ENCODE results near the gene RUFY3.
"Not testable (repeated sequence)": the region's sequence is repeated elsewhere in the genome, so short reads cannot be mapped to it uniquely, and the experiment has no call there.

- TF ChIP-seq CTCF (IDR thresholded peaks at IDR 0.05; ENCODE audit: low read depth, low read length, missing input control); JUND (IDR thresholded peaks at IDR 0.05); RAD21 (IDR thresholded peaks at IDR 0.05); REST (IDR thresholded peaks at IDR 0.05); YY1 (IDR thresholded peaks at IDR 0.05); RXRA (IDR thresholded peaks at IDR 0.05); GABPA (IDR thresholded peaks at IDR 0.05 in 1 of 2, conservative IDR thresholded peaks at IDR 0.05 in 1 of 2); MAX (IDR thresholded peaks at IDR 0.05); ATF3 (IDR thresholded peaks at IDR 0.05); NR2F2 (IDR thresholded peaks at IDR 0.05); FOXA2 (IDR thresholded peaks at IDR 0.05): not testable (repeated sequence)
Observed at GRCh38 chr4:70769396-70769795, 47.6 kb downstream of the RUFY3 start.
